ENCODE results near the gene HUNK. TPM values are rescaled to one million over a fixed set of nuclear protein-coding genes. Genes with fewer than 3 reads are reported as not detected.

Gene HUNK
- total RNA-seq, 1 donor from 2014 or later: 44.0 TPM

GRCh38 chr21:31838586-31839355, 34.0 kb upstream of the HUNK start:
- no peak for TF ChIP-seq CTCF (conservative IDR thresholded peaks at IDR 0.05)
- H3K27ac Mint-ChIP-seq: no peak overlapping the region
- no peaks in the 10 kb centered on the region for H3K36me3 Mint-ChIP-seq
- peaks cover 9% of the 10 kb centered on the region for H3K4me1 Mint-ChIP-seq (ENCODE audit: unreplicated experiment)
- H3K9me3 Mint-ChIP-seq: no peaks in the 10 kb centered on the region
- DNase-seq (ENCODE audit: extremely low spot score, unreplicated experiment): no peak
- H3K27me3 Mint-ChIP-seq: peaks cover 39% of the 10 kb centered on the region
- no peak overlapping the region for H3K4me3 Mint-ChIP-seq

- no peak for TF ChIP-seq CTCF (conservative IDR thresholded peaks at IDR 0.05)
- Mint-ChIP-seq H3K9me3 (no peaks in the 10 kb centered on the region), H3K4me3 (no peak overlapping the region), H3K4me1 (ENCODE audit: unreplicated experiment) (peaks cover 18% of the 10 kb centered on the region), H3K27ac (no peak overlapping the region), H3K27me3 (peaks cover 35% of the 10 kb centered on the region), H3K36me3 (no peaks in the 10 kb centered on the region)
- DNase-seq (ENCODE audit: extremely low spot score, unreplicated experiment): no peak
These were observed 28.6 kb upstream of the HUNK start for GRCh38 chr21:31844206-31844605.

- H3K27me3 Mint-ChIP-seq: peaks cover 28% of the 10 kb centered on the region
- TF ChIP-seq CTCF (conservative IDR thresholded peaks at IDR 0.05): no peak
- H3K36me3 Mint-ChIP-seq: no peaks in the 10 kb centered on the region
- no peak overlapping the region for H3K27ac Mint-ChIP-seq
- H3K9me3 Mint-ChIP-seq: no peaks in the 10 kb centered on the region
- no peak overlapping the region for H3K4me3 Mint-ChIP-seq
- no peak for DNase-seq (ENCODE audit: extremely low spot score, unreplicated experiment)
- H3K4me1 Mint-ChIP-seq (ENCODE audit: unreplicated experiment): peaks cover 16% of the 10 kb centered on the region
These were observed 27.6 kb upstream of the HUNK start for GRCh38 chr21:31845151-31845729.

- H3K9me3 Mint-ChIP-seq: no peaks in the 10 kb centered on the region
- no peak overlapping the region for H3K4me3 Mint-ChIP-seq
- H3K27ac Mint-ChIP-seq: no peak overlapping the region
- no peak for DNase-seq (ENCODE audit: extremely low spot score, unreplicated experiment)
- TF ChIP-seq CTCF (conservative IDR thresholded peaks at IDR 0.05): no peak
- H3K36me3 Mint-ChIP-seq: no peaks in the 10 kb centered on the region
- peaks cover 10% of the 10 kb centered on the region for H3K4me1 Mint-ChIP-seq (ENCODE audit: unreplicated experiment)
- peaks cover 25% of the 10 kb centered on the region for H3K27me3 Mint-ChIP-seq
These were observed 26.1 kb upstream of the HUNK start for GRCh38 chr21:31846690-31847089.

- Mint-ChIP-seq H3K9me3 (no peaks in the 10 kb centered on the region), H3K4me3 (no peak overlapping the region)
These were observed 25.1 kb upstream of the HUNK start for GRCh38 chr21:31847761-31848160.

More at GRCh38 chr21:31847761-31848160, 25.1 kb upstream of the HUNK start:
- no peak for TF ChIP-seq CTCF (conservative IDR thresholded peaks at IDR 0.05)
- no peak overlapping the region for H3K27ac Mint-ChIP-seq
- DNase-seq (ENCODE audit: extremely low spot score, unreplicated experiment): no peak
- peaks cover 10% of the 10 kb centered on the region for H3K4me1 Mint-ChIP-seq (ENCODE audit: unreplicated experiment)
- H3K36me3 Mint-ChIP-seq: no peaks in the 10 kb centered on the region
- peaks cover 21% of the 10 kb centered on the region for H3K27me3 Mint-ChIP-seq
